PFSK-1 (cell line): ENCODE results near the gene RAP1GDS1.

Experiments
- POLR2AphosphoS5 ChIP-seq: IDR thresholded peaks from 2 replicates; pipeline ENCODE4 v1.6.1; 2012; ENCODE audit warnings: low read depth, mild to moderate bottlenecking, control low read depth, low read length, moderate library complexity
- SIN3A ChIP-seq: IDR thresholded peaks from 2 replicates; pipeline ENCODE4 v1.6.1; 2012; ENCODE audit warnings: mild to moderate bottlenecking, low read length, moderate library complexity, borderline replicate concordance; ENCODE audit not compliant: insufficient read depth
- TAF1 ChIP-seq: IDR thresholded peaks from 2 replicates; pipeline ENCODE4 v1.6.1; 2012; ENCODE audit warnings: low read length, control low read depth, borderline replicate concordance; ENCODE audit not compliant: insufficient read depth

GRCh38 chr4:98343626-98344025 lies 82.4 kb downstream of the RAP1GDS1 start:
- TF ChIP-seq TAF1 = no peak
- no peak for TF ChIP-seq SIN3A
- TF ChIP-seq POLR2AphosphoS5 = no peak
